Stimulated activated CD8-positive, alpha-beta memory T cell treated with anti-CD3 and anti-CD28 coated beads, Interleukin-15, amount 100 ng/mL, for 4 hours (primary cell): ENCODE data around the gene CDH13.

ENCODE experiments used
- DNase-seq, 2 donors: peaks; one replicate each; pipeline ENCODE4 v3.0.0-alpha.2; 2020; ENCODE audit warnings: low read depth in 2 of 2

Gene CDH13

DNA sequence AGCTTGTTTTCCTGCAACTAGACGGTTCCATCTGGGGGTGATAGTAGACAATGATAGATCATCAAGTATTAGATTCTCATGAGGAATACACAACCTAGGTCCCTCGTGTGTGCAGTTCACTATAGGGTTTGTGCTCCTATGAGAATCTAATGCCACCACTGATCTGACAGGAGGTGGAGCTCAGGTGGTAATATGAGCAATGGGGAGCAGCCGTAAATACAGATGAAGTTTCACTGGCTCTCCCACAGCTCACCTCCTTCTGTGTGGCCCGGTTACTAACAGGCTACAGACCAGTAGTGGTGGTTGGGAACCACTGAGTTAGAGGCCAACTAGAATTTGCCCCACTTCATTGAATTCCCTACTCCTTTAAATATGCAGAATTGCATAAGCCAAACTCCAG lies 1033.5 kb downstream of the CDH13 start:
- no peak for DNase-seq

DNA sequence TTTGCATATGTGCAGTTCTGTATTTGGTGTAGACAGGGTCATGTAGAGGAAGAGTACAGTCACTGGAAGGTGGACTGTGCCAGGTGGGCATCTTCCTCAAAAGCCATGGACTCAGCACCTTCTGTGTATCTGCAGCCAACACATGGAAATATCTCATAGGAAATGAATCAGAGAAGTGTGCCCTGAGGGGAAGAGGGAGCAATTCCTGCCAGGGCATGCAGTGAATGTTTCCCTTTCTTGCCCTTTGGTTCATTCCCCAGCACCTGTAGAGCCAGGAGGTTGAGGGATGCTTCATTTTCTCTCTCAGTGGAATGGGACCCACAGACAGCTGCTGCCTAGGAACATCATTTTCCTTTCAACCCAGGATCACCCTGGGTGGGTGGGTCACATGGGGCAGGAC lies 1034.9 kb downstream of the CDH13 start:
- DNase-seq, result no peak

DNA sequence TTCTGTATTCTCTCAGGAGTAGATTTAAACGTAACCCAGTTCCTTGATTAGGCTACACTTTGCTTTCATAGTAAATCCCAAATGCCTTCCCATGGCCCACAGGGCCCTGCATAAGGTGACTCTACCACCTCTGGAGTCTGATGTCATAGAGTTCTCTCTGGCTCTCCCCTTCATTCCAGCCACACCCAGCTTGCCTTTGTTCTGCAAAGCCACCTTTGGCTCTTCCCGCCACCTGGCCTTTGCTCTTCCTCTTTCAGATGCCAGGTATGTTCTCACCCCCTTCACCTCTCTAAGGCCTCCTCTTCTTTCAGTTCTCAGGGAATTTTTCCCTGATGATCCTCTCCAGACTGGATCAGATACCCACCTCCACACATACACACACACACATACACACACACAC lies 1039.7 kb downstream of the CDH13 start:
- DNase-seq, result no peak

DNA sequence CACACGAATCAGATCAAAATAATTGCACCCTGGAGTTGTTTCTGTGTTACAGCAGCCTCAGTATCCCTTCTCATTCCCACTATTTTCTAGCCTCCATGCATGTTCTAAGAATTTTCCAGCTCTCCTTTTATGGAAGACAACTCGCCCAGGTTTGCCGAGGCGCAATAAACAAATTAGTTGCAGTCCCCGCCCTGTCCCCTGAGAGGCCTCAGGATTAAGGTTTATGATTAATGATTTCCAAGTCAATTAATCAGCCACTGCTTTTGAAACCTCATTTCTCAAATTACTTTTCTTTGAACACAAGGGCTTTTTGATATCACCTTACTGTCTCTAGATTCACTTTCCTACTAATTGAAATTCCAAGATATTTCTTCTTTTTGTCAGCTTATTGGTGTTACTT lies 1042.7 kb downstream of the CDH13 start:
- DNase-seq, result no peak

DNA sequence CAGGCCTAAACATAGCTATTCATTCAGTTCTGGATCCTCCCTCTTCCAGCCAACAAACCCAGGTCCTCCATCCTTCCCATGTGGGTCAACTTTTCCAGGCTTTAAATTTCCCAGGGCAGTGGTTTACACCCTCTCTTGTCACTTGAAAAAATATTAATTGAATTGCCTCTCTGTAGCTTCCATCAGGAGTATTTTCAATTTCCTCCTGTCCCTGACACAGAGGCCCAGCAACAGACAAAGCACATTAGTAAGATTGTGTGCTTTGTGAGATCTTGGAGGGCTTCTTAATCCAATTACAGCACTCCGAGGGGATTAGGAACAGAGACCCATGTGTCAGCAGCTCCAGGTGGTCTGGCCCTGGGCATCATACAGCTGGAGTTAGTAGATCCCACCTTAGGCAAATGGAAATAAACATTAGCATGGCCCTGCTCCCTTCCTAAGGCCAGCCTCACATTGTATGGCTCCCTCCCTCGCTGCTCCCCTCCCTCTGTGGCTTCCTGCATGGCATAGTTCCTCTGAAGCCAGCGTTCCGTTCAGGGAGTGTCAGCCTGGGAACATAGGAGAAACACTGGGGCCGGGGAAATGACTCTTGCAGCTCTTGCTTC lies 1048.3 kb downstream of the CDH13 start:
- DNase-seq, result no peak

DNA sequence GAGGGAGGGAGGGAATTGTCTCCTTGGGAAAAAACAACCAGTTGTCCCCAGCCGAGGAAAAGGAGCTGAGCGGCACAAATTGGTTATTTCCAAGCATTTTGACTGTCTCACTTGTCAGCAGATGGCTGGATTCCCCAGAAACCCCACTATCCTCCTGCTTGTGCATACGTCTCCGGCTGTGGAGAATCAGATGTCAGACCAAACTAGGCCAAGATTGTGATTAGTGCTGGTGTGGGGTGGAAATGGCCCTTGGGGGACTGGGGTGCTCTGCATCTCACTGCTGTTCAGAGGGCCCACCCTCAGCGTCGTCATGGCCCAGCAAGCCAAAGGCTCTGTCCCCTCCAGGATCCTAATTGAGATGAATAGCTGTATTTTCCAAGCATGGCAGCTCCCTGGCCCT lies 1049.3 kb downstream of the CDH13 start:
- no peak for DNase-seq

DNA sequence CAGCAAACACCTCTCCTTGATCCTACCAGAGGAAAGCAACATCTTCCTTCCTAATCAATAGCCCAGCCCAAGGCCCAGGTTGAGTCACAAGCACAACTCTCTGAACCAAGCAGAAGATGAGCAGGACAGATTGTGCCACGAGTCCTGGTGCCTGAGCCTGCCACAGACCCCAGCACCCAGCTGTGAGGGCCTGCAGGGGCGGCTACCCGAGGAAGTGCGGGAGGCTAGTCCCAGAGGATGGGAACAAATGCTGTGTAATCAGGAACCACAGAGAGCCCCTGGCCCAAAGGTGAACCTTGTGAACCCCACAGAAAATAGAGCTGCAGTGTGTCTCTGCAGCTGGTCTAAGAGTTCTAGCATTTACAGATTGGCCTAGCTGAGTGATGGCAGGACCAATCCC lies 1054.2 kb downstream of the CDH13 start:
- no peak for DNase-seq

DNA sequence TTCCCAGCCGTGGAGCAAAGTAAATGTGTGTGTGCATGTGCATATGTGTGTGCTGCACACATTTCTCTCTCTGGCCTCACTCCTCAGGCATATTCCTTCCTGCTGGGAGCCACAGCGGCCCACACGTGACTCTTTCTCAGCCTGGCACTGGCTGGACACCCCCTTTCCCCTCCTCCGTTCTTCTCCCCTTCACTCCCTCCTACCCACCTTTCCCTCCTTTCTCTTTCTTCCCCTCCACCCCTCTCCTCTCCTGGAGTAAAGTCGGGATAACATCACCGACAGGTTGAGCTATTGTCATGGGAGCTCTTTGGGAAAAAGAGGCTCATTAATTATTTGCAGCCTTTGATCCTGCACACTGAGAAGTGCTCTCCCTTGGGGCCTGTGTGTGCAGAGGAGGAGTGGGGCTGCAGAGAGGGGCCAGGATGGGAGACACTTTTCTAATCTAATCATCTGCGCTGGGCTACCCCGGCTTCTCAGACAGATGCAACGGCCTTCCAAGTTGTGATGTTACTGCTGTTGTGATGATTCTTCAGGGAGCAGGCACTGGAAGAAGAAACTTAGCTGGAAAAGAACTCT lies 1054.7 kb downstream of the CDH13 start:
- DNase-seq, result no peak

DNA sequence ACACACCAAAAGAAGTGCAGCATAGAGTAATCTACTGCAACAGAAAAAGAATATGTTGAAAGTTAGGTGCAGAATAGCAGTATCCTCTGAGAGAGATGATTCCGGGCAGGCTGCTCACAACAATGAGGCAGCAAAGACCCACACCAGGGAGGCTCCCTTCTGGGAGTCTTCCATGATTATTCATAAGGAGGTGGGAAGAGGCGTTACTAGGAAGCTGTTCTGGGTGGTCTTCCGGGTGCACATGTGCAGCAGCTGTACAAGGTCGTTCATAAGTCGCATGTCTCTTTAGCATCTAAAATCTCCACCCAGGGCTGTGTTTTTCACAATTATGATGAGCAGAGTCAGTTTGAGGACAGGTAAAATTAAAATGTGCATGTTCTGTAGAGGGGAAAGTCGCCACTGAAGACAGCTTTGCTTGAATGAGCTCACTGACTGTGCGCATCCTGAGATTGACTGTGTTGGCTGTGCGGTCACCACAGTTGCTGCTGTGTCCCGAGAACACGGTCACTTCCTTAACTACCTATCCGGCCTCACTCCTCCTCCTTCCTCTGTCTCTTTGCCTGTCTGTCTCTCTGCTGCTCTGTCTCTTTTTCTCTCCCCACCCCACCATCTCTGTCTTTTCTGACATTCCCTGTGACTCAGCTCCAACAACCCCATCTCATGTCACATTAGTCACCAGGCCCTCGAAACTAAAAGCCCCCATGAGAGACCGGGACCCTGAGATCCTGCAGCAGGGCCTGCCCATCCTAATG lies 1055.5 kb downstream of the CDH13 start:
- no peak for DNase-seq

DNA sequence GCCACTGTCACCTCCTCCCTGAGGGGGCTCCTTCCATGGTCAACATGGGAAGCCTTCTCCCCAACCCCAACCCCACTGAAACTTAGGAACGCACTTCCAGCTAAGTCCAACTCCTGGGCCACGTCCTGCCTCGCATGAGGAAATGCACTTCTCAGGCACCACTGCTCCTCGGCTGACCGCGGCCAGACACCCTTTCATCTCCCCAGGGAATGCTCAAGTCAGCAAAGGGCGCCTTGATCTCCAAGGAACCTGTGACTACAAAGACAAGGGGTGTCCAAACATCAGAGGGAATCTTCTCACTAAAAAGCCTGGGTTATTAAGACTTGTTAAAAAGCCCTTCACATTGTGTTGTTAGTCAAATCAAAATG lies 1056.1 kb downstream of the CDH13 start:
- no peak for DNase-seq

DNA sequence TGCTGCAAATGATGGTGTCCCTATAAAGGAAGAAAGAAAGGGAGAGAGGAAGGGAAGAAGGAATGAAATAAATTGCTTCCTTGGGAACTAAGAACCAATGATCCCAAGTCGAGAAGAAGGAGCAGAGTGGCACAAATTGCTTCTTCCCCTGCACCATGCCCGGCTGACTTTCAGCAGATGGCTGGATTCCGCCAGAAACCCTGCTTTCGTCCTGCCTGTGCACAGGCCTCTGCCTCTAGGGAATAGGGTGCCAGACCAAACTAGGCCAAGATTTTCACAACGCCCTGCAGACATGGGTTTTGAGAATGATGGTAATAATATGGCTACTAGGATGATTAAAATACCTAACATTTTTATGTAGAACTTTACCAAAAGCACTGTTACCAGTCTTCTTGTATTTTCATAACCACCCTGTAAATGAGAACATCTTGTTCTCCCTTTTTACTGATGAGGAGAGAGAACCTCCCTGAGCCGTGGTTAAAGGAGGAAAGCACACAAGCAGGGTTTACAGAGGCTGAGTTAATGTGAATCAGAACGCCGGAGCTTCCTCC lies 1058.9 kb downstream of the CDH13 start:
- no peak for DNase-seq

DNA sequence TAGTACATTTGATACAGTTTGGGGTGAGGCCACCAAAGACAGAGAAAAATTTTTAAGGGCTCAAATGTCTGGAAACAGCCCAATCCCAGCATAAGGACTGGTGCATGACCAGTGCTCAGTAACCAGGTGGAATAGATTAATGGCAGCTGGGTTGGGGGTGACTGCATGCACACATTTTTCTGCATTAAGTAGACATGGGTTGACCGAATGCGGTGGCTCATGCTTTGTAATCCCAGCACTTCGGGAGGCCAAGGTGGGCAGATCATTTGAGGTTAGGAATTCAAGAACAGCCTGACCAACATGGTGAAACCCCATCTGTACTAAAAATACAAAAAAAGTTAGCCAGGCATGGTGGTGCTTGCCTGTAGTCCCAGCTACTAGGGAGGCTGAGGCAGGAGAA lies 1060.0 kb downstream of the CDH13 start:
- DNase-seq, result no peak

DNA sequence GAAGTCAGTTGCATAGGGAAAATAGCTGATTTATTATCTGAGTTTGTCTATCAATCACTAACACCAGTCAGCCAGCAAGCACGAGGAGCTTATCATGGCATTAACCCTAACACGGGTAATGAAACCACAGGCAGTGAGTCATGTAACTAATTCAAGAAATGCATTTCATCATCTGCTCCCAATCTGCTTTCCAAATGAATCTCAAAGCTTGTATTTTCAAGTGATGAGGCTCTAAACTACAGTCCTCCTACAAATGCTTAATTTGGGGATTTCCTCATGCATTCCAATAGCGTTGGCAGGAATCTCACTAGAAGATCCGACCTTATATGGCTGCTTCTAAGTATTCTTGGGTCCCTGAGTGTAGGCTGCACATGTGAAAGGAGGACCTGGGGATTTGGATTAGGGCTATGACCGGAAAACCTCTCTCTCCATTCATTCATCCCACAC lies 1062.6 kb downstream of the CDH13 start:
- no peak for DNase-seq

DNA sequence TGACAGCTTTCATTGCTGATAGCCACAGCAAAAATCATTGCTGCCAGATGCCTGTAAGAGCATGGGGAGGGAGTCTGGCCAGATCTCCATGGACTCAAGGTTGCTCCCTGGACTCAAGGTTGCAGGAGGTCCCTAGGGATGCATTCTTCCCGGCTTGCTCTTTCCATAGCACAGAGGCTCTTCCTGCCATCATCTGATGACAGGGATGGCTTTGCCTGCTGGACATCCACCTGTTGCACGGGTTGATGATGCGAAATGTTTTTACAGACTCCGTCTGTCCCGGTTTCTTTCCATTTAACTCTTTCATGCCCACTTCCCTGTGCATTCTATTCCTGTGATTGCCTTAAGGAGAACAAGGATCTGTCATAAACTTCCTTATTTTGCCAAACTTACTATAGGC lies 1065.5 kb downstream of the CDH13 start:
- DNase-seq, result no peak

DNA sequence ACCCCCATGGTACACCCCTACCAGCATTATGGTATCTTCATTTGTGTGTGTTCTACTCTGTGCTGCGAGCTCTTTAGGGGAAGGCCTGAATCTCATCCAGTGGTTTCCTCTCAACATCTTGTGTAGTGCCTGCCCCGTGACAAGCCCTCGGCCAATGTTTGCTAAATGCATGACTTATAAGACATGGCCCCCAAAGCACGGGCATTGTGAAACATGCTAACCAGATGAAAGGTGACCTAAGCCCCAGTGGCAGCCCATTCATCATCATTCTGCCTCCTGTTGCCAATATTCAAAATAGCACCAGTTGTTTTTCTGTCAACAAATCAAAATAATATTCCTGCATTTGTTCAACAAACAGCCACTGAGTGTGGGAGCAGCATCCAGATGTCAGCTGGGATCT lies 1072.2 kb downstream of the CDH13 start:
- DNase-seq, result no peak

DNA sequence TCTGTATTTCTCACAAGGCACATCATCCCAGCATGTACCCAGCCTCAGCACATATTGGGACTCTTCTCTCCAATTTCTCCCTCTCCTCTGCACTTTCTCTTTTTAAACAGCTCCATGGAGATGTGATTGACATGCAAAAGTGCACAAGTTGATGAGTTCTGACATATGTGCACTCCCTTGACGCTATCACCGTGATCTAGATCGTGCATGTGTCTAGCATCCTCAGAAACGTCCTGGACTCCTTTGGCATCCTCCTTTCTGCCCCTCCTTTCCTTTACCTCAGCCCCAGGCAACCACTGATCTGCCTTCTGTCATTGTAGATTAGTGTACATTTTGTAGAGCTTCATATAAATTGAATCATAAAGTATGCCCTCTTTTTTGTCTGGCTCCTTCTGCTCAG lies 1073.0 kb downstream of the CDH13 start:
- no peak for DNase-seq

DNA sequence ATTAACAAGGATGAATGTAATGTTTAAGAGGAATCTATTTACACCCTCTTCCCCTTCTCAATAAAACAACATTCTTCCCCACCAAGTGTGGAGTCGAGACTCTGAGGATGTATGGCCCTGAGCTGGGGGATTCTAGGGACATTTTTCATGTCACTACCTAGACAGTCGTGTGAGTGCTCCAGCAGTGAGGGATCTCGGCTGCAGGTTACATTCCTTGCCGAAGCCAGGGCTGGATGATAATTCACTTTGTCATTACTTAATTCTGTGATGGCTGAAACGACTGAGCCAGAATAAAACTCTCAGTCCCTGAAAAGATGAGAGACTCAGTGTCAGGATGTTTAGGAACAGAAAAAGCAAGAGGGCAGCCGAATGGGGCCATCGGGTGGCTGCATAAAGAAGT lies 1074.1 kb downstream of the CDH13 start:
- DNase-seq, result no peak

DNA sequence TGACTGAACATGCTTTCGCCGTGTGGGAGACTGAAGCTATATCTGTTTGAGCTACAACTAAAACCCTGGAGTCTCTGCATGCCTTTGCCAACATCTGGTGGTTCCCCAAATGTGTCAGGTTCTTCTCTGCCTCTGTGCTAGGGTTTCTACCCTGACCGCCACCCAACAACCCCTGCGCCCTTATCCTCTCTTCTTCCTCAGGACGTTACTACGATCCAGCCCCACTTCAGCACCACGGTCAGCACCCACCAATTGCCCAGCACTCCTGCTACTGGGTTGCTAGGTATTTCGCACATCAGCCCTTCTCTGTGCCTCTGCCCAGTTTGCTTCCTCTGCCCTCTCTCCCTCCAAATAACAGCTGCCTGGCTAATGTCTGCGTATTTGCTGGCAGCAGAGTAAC lies 1074.7 kb downstream of the CDH13 start:
- DNase-seq, result no peak

DNA sequence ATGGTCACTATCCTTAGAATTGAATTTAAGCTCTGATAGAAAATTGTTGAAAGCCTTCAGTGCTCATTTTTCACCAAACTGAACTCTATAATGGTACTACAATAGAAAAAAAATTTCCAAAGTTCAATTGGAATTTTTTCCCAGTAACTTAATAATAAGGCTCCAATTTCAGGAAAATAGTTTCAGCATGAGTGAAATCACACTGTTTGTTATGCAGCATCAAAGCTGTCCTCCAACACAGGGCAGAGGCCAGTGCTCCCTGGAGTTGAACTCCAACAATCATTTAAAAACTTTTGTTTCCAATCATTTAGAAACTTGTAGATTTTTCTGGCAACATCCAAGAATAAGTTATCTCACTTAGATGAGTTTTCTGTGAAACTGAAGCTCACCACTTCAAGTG lies 1077.9 kb downstream of the CDH13 start:
- DNase-seq, result no peak

DNA sequence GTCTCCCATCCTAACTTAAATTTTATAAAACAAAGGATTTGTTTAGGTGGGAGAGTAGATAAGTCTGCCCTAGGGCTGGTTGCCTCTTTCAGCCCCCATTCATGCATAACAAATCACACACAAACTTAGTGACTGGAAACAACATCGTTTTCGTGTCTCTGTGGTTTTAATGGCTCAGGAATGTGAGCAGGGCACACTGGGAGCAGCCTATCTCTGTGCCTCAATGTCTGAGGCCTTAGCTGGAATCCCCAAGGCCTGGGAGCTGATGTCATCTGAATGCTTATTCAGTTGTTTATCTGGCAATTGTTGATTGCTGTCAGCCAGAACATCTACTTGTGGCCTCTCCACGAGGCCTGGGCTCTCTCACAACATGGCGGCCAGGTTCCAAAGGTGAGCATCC lies 1079.1 kb downstream of the CDH13 start:
- DNase-seq, result no peak

DNA sequence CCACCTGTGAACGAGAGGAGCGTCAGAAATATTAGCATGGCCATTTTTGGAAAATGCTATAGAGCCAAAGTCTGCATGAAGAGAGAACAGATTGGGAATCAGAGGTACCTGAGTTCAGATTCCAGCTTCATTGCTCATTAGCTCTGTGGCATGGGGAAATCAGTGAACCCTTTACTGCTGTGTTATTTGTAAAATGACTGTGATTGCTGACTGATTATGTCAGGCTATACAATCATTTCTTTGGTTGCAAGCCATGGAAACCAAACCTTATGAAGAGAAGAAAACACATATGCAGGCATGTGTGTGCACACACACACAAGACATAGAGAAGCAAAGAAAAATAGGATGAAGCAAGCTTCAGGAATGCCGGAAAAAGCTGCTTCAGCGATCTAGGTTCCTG lies 1079.6 kb downstream of the CDH13 start:
- DNase-seq, result no peak

DNA sequence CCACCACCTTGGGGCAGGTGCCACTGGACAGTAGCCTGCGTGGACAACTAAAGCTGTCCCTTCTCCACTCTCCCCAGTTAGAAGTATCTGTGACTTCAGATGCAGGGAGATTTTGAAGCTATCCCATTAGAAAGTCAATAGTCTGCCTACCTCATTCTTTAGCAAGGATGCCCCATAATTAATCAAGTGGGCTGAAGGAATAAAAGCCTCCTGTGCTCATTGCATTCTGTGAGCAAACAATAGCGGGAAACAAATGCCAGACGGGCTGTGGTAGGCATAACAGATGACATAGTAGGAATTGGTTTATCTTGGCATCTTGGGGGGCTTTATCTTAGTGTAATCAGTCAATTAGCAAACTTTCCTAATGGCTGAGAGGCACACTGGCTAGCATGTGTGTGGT lies 1084.3 kb downstream of the CDH13 start:
- no peak for DNase-seq

DNA sequence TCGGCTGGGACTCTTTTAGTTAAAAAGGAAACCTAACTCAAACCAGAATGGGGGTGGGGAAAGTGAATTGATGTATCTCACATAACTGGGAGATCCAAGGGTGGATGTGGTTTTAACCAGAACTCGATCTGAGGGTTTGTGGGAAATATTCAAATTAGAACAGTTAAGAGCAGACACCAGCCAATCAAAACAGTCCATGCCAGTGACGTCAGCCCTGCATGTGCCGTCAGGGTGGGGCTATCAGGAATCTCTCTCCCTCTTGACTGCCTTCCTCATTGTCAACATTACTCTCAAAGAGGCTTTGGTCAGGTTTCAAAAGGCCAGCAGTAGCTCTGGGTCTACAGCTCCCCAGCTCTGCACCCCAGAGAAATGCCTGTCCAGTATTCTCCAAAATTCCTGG lies 1086.8 kb downstream of the CDH13 start:
- no peak for DNase-seq
